Activated CD8-positive, alpha-beta memory T cell treated with anti-CD3 and anti-CD28 coated beads, Interleukin-2, amount 50 U/mL, for 48 hours (primary cell): Measurements from ENCODE around the gene XAF1.
"Not testable (repeated sequence)": the region's sequence is repeated elsewhere in the genome, so short reads cannot be mapped to it uniquely, and the experiment has no call there.

ENCODE experiments used
- DNase-seq: peaks from one replicate; pipeline ENCODE4 v3.0.0-alpha.2; 2020

XAF1 gene

GRCh38 chr17:6812295-6812694 lies 56.4 kb downstream of the XAF1 start:
- DNase-seq, result no peak

- DNase-seq, result no peak
These were observed 59.9 kb downstream of the XAF1 start for GRCh38 chr17:6815775-6816174.

- DNase-seq, result not testable (repeated sequence)
These were observed 60.5 kb downstream of the XAF1 start for GRCh38 chr17:6816368-6816767.

- DNase-seq, result no peak
These were observed 63.1 kb downstream of the XAF1 start for GRCh38 chr17:6818938-6819337.

- no peak for DNase-seq
These were observed 67.2 kb downstream of the XAF1 start for GRCh38 chr17:6823011-6823442.
